GM21786 (cell line): ENCODE measurements around the gene CRTC2.

Source experiments
- ATAC-seq: cut with Tn5 transposase; IDR thresholded peaks from one replicate; pipeline ENCODE4 v1.9.1; 2021; ENCODE audit not compliant: unreplicated experiment

The CRTC2 gene

GRCh38 chr1:153951183-153951582 lies 7.2 kb downstream of the CRTC2 start:
- ATAC-seq = no peak

GRCh38 chr1:153946622-153947241 lies 11.7 kb downstream of the CRTC2 start, which contains the start of gene DENND4B:
Gene DENND4B, minus strand, starts transcription at chr1:153946718. Its CDS starts 2,344 bp downstream, at chr1:153944374.
- ATAC-seq = peak; percentile 54

DNA sequence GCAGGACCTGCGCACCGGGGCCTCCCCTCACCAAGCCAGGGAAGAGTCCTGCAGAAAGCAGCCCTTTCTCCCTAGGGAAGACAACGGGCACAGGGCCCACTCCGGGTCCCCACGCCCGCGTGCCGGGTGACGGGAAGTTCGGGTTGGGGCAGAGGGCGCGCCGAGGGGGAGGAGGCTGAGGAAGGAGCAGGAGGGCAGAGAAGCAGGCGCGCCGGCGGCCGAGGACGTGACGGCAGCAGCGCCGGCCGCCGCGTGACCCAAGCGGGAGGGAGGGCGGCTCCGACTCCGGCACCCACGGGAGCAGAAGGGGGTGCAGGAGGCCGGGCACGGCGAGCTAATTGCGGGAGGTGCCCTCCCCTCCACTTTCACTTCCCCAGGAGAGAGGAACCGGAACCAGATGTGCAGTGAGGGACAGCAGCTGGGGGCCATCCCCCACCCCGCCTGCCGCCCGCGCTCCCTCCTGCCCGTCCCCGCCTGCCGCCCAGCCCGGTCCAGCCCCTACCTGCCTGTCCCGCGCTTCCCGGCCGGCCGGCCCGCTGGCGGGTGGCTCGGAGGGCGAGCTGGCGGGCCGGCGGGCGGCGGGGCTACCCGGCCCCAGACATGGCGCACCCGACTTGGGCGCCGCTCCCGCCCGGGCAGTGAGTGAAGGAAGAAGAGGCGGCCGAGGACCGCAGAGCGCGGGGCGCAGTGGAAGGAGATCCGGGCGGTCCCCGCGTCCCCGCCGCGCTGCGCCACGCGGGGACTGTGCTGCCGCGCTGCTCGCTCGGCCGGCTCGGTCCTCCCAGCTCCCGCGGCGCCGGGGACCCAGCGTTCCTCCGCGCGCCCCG lies 12.4 kb downstream of the CRTC2 start:
- ATAC-seq = peak; percentile 75

- ATAC-seq = peak; percentile 6
Observed at GRCh38 chr1:153945131-153945794, 13.1 kb downstream of the CRTC2 start.

DNA sequence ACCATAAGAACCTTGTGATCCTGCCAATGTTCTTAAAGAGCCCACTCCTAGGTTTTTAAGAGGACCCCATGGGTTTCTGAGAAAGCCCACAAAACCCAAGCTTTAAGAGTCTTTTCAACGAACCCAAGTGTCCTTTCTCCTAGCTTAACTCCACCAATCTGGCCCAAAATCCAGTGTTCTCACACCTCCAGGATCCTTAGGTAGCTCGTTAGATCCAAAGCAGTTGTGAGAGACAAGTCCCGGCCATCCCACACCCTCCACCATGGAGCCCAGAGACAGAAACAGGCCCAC lies 13.6 kb downstream of the CRTC2 start:
- ATAC-seq = no peak

DNA sequence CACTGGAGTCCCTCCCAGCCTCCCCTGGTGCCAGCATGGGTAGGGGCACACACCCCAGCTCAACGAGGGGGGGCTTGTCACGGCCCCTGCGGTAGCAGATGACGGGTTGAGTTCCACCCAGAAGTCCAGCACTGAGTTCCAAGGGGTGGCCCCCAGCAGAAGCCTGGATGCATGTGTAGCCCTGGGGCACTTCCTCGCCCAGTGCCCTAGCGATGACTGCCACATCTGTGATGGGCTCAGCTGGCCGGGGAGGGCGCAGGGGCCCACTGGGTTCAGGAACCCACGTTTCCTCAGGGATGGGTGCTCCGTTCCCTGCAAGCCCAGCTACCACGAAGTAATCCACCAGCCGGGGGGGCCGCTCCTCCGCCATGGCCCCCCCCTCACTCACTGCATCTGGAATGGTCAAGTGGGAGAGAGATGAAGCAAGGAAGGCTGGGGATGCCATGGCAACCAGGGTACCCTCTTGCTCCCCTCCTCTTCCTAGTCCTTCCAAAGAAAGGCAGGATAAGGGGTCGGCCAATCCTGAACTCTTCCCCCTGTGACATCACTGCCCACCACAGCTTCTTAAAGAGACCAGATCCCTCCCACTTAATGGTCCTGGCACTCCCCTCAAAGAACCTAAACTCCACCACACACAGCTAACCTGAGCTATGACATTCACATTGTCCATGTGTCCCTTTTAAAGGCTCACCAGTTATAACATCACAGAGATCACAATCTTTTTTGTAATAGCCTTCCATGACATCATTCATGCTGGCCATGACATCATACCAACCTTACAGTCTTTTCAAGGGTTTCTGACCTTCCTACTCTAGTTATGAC lies 14.2 kb downstream of the CRTC2 start:
- ATAC-seq = no peak

GRCh38 chr1:153942766-153943549 lies 15.5 kb downstream of the CRTC2 start:
- no peak for ATAC-seq

- no peak for ATAC-seq
Observed at GRCh38 chr1:153941826-153942725, 16.3 kb downstream of the CRTC2 start.

- ATAC-seq = no peak
Observed at GRCh38 chr1:153940756-153941155, 17.7 kb downstream of the CRTC2 start.

- no peak for ATAC-seq
Observed at GRCh38 chr1:153939476-153939875, 18.9 kb downstream of the CRTC2 start.

GRCh38 chr1:153938996-153939395 lies 19.4 kb downstream of the CRTC2 start:
- no peak for ATAC-seq

DNA sequence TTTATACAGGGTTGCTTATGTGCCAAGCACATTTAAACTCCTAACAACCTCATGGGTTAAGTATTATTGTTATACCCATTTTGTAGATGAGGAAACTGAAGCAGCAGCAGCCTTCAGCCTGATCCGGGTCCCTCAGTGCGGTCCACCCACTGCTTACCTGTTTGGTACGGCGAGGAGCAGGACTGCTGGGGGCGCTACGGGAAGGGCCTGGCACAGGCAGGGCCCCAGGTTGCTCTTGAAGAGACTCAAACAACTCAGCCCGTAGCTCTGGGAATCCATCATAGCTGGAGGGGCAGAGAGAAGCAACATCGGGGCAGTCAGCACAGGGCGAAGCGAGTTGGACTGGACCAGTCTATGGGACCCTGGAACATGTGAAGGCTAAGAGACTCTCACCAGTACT lies 21.1 kb downstream of the CRTC2 start:
- ATAC-seq = no peak

GRCh38 chr1:153936011-153936802 lies 22.2 kb downstream of the CRTC2 start:
- ATAC-seq = no peak

GRCh38 chr1:153934746-153935145 lies 23.7 kb downstream of the CRTC2 start:
- no peak for ATAC-seq

DNA sequence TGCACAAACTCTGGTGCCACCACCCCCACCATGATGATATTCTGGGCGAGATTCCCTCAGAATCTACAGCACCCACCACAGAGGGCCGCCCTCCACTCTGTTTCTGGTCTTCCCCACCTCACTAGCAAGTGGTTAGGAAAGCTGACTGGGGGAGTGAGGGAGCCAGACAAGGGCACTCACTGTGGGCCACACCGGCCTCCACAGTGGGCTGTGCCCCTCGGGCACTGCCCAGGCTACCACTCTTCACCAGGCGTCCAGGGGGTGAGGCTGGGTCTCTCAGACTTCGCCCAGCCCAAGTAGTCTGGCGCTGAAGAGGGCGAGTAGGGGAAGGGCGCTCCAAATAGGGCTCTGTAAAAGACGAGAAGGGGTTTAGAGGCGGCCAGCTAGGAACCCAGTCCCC lies 24.5 kb downstream of the CRTC2 start:
- no peak for ATAC-seq

DNA sequence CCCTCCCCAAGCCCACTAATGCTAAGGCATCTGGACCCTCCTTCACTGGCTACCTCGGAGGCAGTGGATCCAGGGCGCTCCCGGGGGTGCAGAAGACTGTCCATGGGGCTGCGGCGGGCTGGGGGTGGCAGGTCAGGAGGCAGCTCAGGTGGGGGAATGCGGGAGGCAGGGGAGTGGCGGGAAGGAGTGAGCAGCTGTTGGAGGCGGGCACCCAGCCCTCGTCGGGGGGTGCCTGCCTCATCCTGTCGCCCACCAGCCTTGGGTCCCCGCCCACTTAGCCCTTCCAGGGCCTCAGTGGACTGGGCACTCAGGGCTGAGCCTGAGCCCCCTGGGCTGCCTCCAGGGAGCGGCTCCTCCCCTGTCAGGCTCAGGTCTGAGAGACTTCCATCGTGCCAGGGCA lies 25.0 kb downstream of the CRTC2 start:
- ATAC-seq = no peak

- ATAC-seq = no peak
Observed at GRCh38 chr1:153932156-153933131, 26.0 kb downstream of the CRTC2 start.
